Esophagus muscularis mucosa (tissue), 2 donors: Measurements from ENCODE around the gene DGKG.

ENCODE experiments used
- EP300 ChIP-seq: sonication (generic); formaldehyde crosslinking; IDR thresholded peaks from one replicate; pipeline ENCODE4 v1.6.1; 2017; ENCODE audit warnings: antibody characterized with exemption
- POLR2A ChIP-seq: fragments of 450-650 bp; IDR thresholded peaks from one replicate; pipeline ENCODE4 v1.6.1; 2017; ENCODE audit warnings: antibody characterized with exemption, moderate library complexity, mild to moderate bottlenecking, low read depth

- TF ChIP-seq POLR2A (no peak), EP300 (no peak)
Observed at GRCh38 chr3:186275436-186275835, 86.6 kb downstream of the DGKG start.
